DND-41 (cell line): ENCODE results near the gene GYPE.
A peak's percentile ranks its signal among the peaks of the same experiment; 100 is the strongest.
"Not testable (repeated sequence)": the region's sequence is repeated elsewhere in the genome, so short reads cannot be mapped to it uniquely, and the experiment has no call there.

Experiments used
- ATAC-seq: fragments of 200-7000 bp; cut with Tn5 transposase; 3 replicates; pipeline ENCODE4 v1.9.1; 2021; ENCODE audit warnings: low read depth; ENCODE audit not compliant: insufficient read depth
- DNase-seq: peaks from one replicate; pipeline ENCODE4 v3.0.0-alpha.2; 2020
- H2AFZ ChIP-seq: 2 replicates; pipeline ENCODE4 v1.6.0; 2012; ENCODE audit warnings: low read depth, low read length
- H3K27ac ChIP-seq: 2 replicates; pipeline ENCODE4 v1.5.1; 2012; ENCODE audit warnings: low read length, inconsistent platforms
- H3K27me3 ChIP-seq: fragments of 200-600 bp; sonication (generic); 2 replicates; pipeline ENCODE4 v1.6.0; 2012; ENCODE audit warnings: low read length, mild to moderate bottlenecking, inconsistent platforms; ENCODE audit not compliant: insufficient read depth, poor library complexity
- H3K36me3 ChIP-seq: 2 replicates; pipeline ENCODE4 v1.5.1; 2012; ENCODE audit warnings: low read length, inconsistent platforms; ENCODE audit not compliant: insufficient read depth
- H3K4me1 ChIP-seq: 2 replicates; pipeline ENCODE4 v1.5.1; 2012; ENCODE audit warnings: mild to moderate bottlenecking, low read length; ENCODE audit not compliant: insufficient read depth
- H3K4me2 ChIP-seq: 2 replicates; pipeline ENCODE4 v1.6.0; 2012; ENCODE audit warnings: mild to moderate bottlenecking, moderate library complexity, low read length, inconsistent platforms; ENCODE audit not compliant: insufficient read depth
- H3K4me3 ChIP-seq, 2 experiments: fragments of 200-600 bp in 1 of 2; shearing (Covaris generic) in 1 of 2; 2 replicates each; pipeline ENCODE4 v1.5.1; 2012 to 2016; ENCODE audit warnings: inconsistent platforms in 2 of 2, low read length in 2 of 2, mild to moderate bottlenecking in 2 of 2, low read depth in 1 of 2, moderate library complexity in 1 of 2
- H3K79me2 ChIP-seq: 2 replicates; pipeline ENCODE4 v1.6.0; 2012; ENCODE audit warnings: low read length, inconsistent platforms; ENCODE audit not compliant: insufficient read depth
- H3K9ac ChIP-seq: 2 replicates; pipeline ENCODE4 v1.6.0; 2012; ENCODE audit warnings: low read depth, mild to moderate bottlenecking, inconsistent platforms, low read length, moderate library complexity
- H3K9me3 ChIP-seq: 2 replicates; pipeline ENCODE4 v1.5.1; 2012; ENCODE audit warnings: low read length, moderate library complexity, mild to moderate bottlenecking, inconsistent platforms; ENCODE audit not compliant: insufficient read depth, severe bottlenecking
- H4K20me1 ChIP-seq: 2 replicates; pipeline ENCODE4 v1.6.0; 2012; ENCODE audit warnings: low read length; ENCODE audit not compliant: insufficient read depth
- CTCF ChIP-seq: IDR thresholded peaks from 2 replicates; pipeline ENCODE4 v1.5.1; 2012; ENCODE audit warnings: borderline replicate concordance, low read length, moderate library complexity, mild to moderate bottlenecking; ENCODE audit not compliant: poor library complexity, severe bottlenecking; ENCODE audit errors: extremely low read depth
- EZH2 ChIP-seq: IDR thresholded peaks from 3 replicates; pipeline ENCODE4 v1.6.1; 2012; ENCODE audit warnings: borderline replicate concordance, low read depth, mild to moderate bottlenecking, moderate library complexity, low read length, inconsistent platforms; ENCODE audit not compliant: severe bottlenecking

GYPE gene

GRCh38 chr4:143939528-143939927 lies 34.2 kb upstream of the GYPE start:
- Histone ChIP-seq H3K4me3 (no peak overlapping the region), H3K79me2 (no peaks in the 10 kb centered on the region), H2AFZ (no peak overlapping the region), H3K27me3 (no peaks in the 10 kb centered on the region), H3K4me1 (peaks cover 9% of the 10 kb centered on the region), H3K27ac (no peak overlapping the region), H4K20me1 (no peaks in the 10 kb centered on the region), H3K36me3 (no peaks in the 10 kb centered on the region), H3K9me3 (no peaks in the 10 kb centered on the region), H3K4me2 (no peak overlapping the region), H3K9ac (no peak overlapping the region)
- TF ChIP-seq EZH2 (no peak), CTCF (no peak)
- no peak for ATAC-seq
- DNase-seq = no peak

- not testable (repeated sequence) for H3K4me1 ChIP-seq, H3K36me3 ChIP-seq, H3K27me3 ChIP-seq, H2AFZ ChIP-seq, DNase-seq, ATAC-seq, H3K9ac ChIP-seq, H4K20me1 ChIP-seq, H3K9me3 ChIP-seq, H3K4me3 ChIP-seq, H3K4me2 ChIP-seq, H3K27ac ChIP-seq, H3K79me2 ChIP-seq
Measured at GRCh38 chr4:143938890-143939289, 33.5 kb upstream of the GYPE start.

- Histone ChIP-seq H3K4me1 (peaks cover 4% of the 10 kb centered on the region; the same call in 1 of the 2 replicates), H3K4me3 (no peak overlapping the region), H3K27me3 (no peaks in the 10 kb centered on the region), H4K20me1 (no peaks in the 10 kb centered on the region), H3K9ac (no peak overlapping the region), H3K36me3 (no peaks in the 10 kb centered on the region), H3K79me2 (no peaks in the 10 kb centered on the region), H2AFZ (no peak overlapping the region), H3K27ac (no peak overlapping the region), H3K9me3 (no peaks in the 10 kb centered on the region), H3K4me2 (no peak overlapping the region)
- DNase-seq = no peak
- no peak for ATAC-seq
- TF ChIP-seq EZH2 (no peak), CTCF (no peak)
Measured at GRCh38 chr4:143921181-143921580, 15.8 kb upstream of the GYPE start.

GRCh38 chr4:143916485-143916884 lies 11.1 kb upstream of the GYPE start:
- H3K4me3 ChIP-seq, DNase-seq, H3K9me3 ChIP-seq, H3K27me3 ChIP-seq, H3K4me2 ChIP-seq, H3K79me2 ChIP-seq, H4K20me1 ChIP-seq, H2AFZ ChIP-seq, H3K36me3 ChIP-seq, ATAC-seq, H3K27ac ChIP-seq, H3K9ac ChIP-seq: not testable (repeated sequence)
- H3K4me1 ChIP-seq = peaks cover 18% of the 10 kb centered on the region

GRCh38 chr4:143912478-143912877 lies 7.1 kb upstream of the GYPE start:
- Histone ChIP-seq H3K9ac (peak overlapping the region; percentile 84), H2AFZ (peak overlapping the region; percentile 92), H3K79me2 (peaks cover 33% of the 10 kb centered on the region), H3K4me2 (peak overlapping the region; percentile 86), H3K27ac (peak overlapping the region; percentile 93), H3K4me1 (peaks cover 41% of the 10 kb centered on the region), H3K4me3 (peak overlapping the region; percentile 65 to 87; a peak in 3 of 4 replicates)
- ATAC-seq (peak; percentile 55), DNase-seq (peak; percentile 16)
- H3K27me3 ChIP-seq, H3K36me3 ChIP-seq, H4K20me1 ChIP-seq, H3K9me3 ChIP-seq: not testable (repeated sequence)

GRCh38 chr4:143911528-143912417 lies 6.4 kb upstream of the GYPE start:
- peak overlapping the region; percentile 92 for H2AFZ ChIP-seq
- H3K27ac ChIP-seq = peak overlapping the region; percentile 93
- peaks cover 38% of the 10 kb centered on the region for H3K79me2 ChIP-seq
- not testable (repeated sequence) for H3K27me3 ChIP-seq, H3K36me3 ChIP-seq, H3K9me3 ChIP-seq, H4K20me1 ChIP-seq
- peaks cover 46% of the 10 kb centered on the region for H3K4me1 ChIP-seq
- peak; percentile 69 for DNase-seq
- H3K9ac ChIP-seq = peak overlapping the region; percentile 84
- H3K4me2 ChIP-seq = peak overlapping the region; percentile 86
- ATAC-seq = peak; percentile 76
- peak overlapping the region; percentile 65 to 87; a peak in 3 of 4 replicates for H3K4me3 ChIP-seq
